Measurements from ENCODE around the gene SLC25A18.

Gene SLC25A18

GRCh38 chr22:17613280-17613679 is 50.0 kb downstream of the SLC25A18 start:
- TF ChIP-seq GATA3 (IDR thresholded peaks at IDR 0.05; ENCODE audit: low read depth, low read length) (no peak), GATA2 (IDR thresholded peaks at IDR 0.05; ENCODE audit: low read depth, low read length) (no peak)

- no peak for TF ChIP-seq GATA3 (IDR thresholded peaks at IDR 0.05; ENCODE audit: low read depth, low read length)
- TF ChIP-seq GATA2 (IDR thresholded peaks at IDR 0.05; ENCODE audit: low read depth, low read length): no peak
Measured at GRCh38 chr22:17627961-17628405, 64.7 kb downstream of the SLC25A18 start.

- TF ChIP-seq GATA3 (IDR thresholded peaks at IDR 0.05; ENCODE audit: low read depth, low read length): no peak
- 0 out of 2 replicates have a peak, but pooled peaks have one; percentile 18 for TF ChIP-seq GATA2 (IDR thresholded peaks at IDR 0.05; ENCODE audit: low read depth, low read length)
Measured at GRCh38 chr22:17628406-17629172, 65.3 kb downstream of the SLC25A18 start, which contains the start of gene ATP6V1E1. TSS of gene ATP6V1E1 (minus strand) at chr22:17628749. CDS start at chr22:17628635, 114 bp downstream.

- TF ChIP-seq GATA3 (IDR thresholded peaks at IDR 0.05; ENCODE audit: low read depth, low read length): no peak
- TF ChIP-seq GATA2 (IDR thresholded peaks at IDR 0.05; ENCODE audit: low read depth, low read length): no peak
Measured at GRCh38 chr22:17629173-17629489, 65.8 kb downstream of the SLC25A18 start.

GRCh38 chr22:17629641-17630040 is 66.3 kb downstream of the SLC25A18 start:
- TF ChIP-seq GATA3 (IDR thresholded peaks at IDR 0.05; ENCODE audit: low read depth, low read length) (no peak), GATA2 (IDR thresholded peaks at IDR 0.05; ENCODE audit: low read depth, low read length) (no peak)

- no peak for TF ChIP-seq GATA2 (IDR thresholded peaks at IDR 0.05; ENCODE audit: low read depth, low read length)
- TF ChIP-seq GATA3 (IDR thresholded peaks at IDR 0.05; ENCODE audit: low read depth, low read length): no peak
Measured at GRCh38 chr22:17631076-17631565, 67.8 kb downstream of the SLC25A18 start.

GRCh38 chr22:17633217-17633997 is 70.1 kb downstream of the SLC25A18 start:
- TF ChIP-seq GATA3 (IDR thresholded peaks at IDR 0.05; ENCODE audit: low read depth, low read length) (no peak), GATA2 (IDR thresholded peaks at IDR 0.05; ENCODE audit: low read depth, low read length) (no peak)

GRCh38 chr22:17633998-17634323 is 70.7 kb downstream of the SLC25A18 start:
- TF ChIP-seq GATA2 (IDR thresholded peaks at IDR 0.05; ENCODE audit: low read depth, low read length) (no peak), GATA3 (IDR thresholded peaks at IDR 0.05; ENCODE audit: low read depth, low read length) (no peak)

- TF ChIP-seq GATA3 (IDR thresholded peaks at IDR 0.05; ENCODE audit: low read depth, low read length) (no peak), GATA2 (IDR thresholded peaks at IDR 0.05; ENCODE audit: low read depth, low read length) (no peak)
Measured at GRCh38 chr22:17634696-17635095, 71.4 kb downstream of the SLC25A18 start.

- no peak for TF ChIP-seq GATA2 (IDR thresholded peaks at IDR 0.05; ENCODE audit: low read depth, low read length)
- no peak for TF ChIP-seq GATA3 (IDR thresholded peaks at IDR 0.05; ENCODE audit: low read depth, low read length)
Measured at GRCh38 chr22:17637490-17638181, 74.3 kb downstream of the SLC25A18 start.

- no peak for TF ChIP-seq GATA3 (IDR thresholded peaks at IDR 0.05; ENCODE audit: low read depth, low read length)
- TF ChIP-seq GATA2 (IDR thresholded peaks at IDR 0.05; ENCODE audit: low read depth, low read length): no peak
Measured at GRCh38 chr22:17638182-17638431, 74.8 kb downstream of the SLC25A18 start.

GRCh38 chr22:17638432-17639246 is 75.3 kb downstream of the SLC25A18 start, which contains the start of gene BCL2L13:
TSS of gene BCL2L13 (plus strand) at chr22:17638757. CDS start at chr22:17655712, 16,955 bp downstream.
- TF ChIP-seq GATA2 (IDR thresholded peaks at IDR 0.05; ENCODE audit: low read depth, low read length): peak; percentile 64
- no peak for TF ChIP-seq GATA3 (IDR thresholded peaks at IDR 0.05; ENCODE audit: low read depth, low read length)

GRCh38 chr22:17639247-17639741 is 76.0 kb downstream of the SLC25A18 start:
- no peak for TF ChIP-seq GATA3 (IDR thresholded peaks at IDR 0.05; ENCODE audit: low read depth, low read length)
- TF ChIP-seq GATA2 (IDR thresholded peaks at IDR 0.05; ENCODE audit: low read depth, low read length): no peak
